IMR-90 (cell line): Measurements from ENCODE around the gene CALML4. TPM values are rescaled to one million over a fixed set of nuclear protein-coding genes. Genes with fewer than 3 reads are reported as not detected.

Experiments
- ATAC-seq: fragments of 200-7000 bp; cut with Tn5 transposase; 2 replicates; pipeline ENCODE4 v1.9.1; 2020; ENCODE audit warnings: low read depth, mild to moderate bottlenecking, moderate library complexity
- BruUV-seq: library from RNA; stranded (reverse); fragments of 400-500 nt; replicated peaks from 2 replicates; lab custom pipeline; 2021; lab: Mats Ljungman, UMichigan
- CTCF ChIA-PET: fragments of 300-600 bp; formaldehyde crosslinking; extraction: SDS; loops from one replicate; lab custom pipeline; 2021; ENCODE audit warnings: antibody characterized with exemption; lab: Yijun Ruan, JAX
- POLR2A ChIA-PET: fragments of 300-600 bp; sonication (Branson Sonifier 250); formaldehyde crosslinking; loops from one replicate; lab custom pipeline; 2022; ENCODE audit warnings: antibody characterized with exemption; ENCODE audit not compliant: unreplicated experiment; lab: Charles Lee
- DNase-seq: peaks from one replicate; pipeline ENCODE4 v3.0.0; 2013
- H2AFZ ChIP-seq: replicated peaks from 2 replicates; pipeline ENCODE3; 2013; ENCODE audit warnings: low read length, mild to moderate bottlenecking; ENCODE audit not compliant: poor library complexity
- H2AK5ac ChIP-seq: 2 replicates; pipeline ENCODE4 v1.6.1; 2013; ENCODE audit warnings: low read depth, low read length, inconsistent platforms
- H2AK9ac ChIP-seq: replicated peaks from 2 replicates; pipeline ENCODE3; 2013; ENCODE audit warnings: mild to moderate bottlenecking, low read depth, low read length, moderate library complexity; ENCODE audit not compliant: poor library complexity
- H2BK120ac ChIP-seq: 2 replicates; pipeline ENCODE4 v1.6.1; 2013; ENCODE audit warnings: low read depth, low read length, inconsistent platforms
- H2BK15ac ChIP-seq: 3 replicates; pipeline ENCODE4 v1.6.1; 2013; ENCODE audit warnings: low read depth, low read length, inconsistent platforms
- H2BK20ac ChIP-seq: 2 replicates; pipeline ENCODE4 v1.6.1; 2013; ENCODE audit warnings: low read depth, mild to moderate bottlenecking, inconsistent platforms, low read length, moderate library complexity
- H2BK5ac ChIP-seq: 2 replicates; pipeline ENCODE4 v1.6.1; 2013; ENCODE audit warnings: mild to moderate bottlenecking, low read depth, low read length, inconsistent platforms; ENCODE audit not compliant: poor library complexity, severe bottlenecking
- H3K14ac ChIP-seq: replicated peaks from 2 replicates; pipeline ENCODE4 v1.6.1; 2013; ENCODE audit warnings: low read depth, low read length, inconsistent platforms
- H3K18ac ChIP-seq: 2 replicates; pipeline ENCODE4 v1.6.1; 2013; ENCODE audit warnings: low read depth, low read length, control low read depth
- H3K23ac ChIP-seq: 2 replicates; pipeline ENCODE4 v1.6.1; 2013; ENCODE audit warnings: low read depth, low read length, inconsistent platforms
- H3K27ac ChIP-seq: 2 replicates; pipeline ENCODE4 v1.5.1; 2013; ENCODE audit warnings: mild to moderate bottlenecking, control low read depth, low read length; ENCODE audit not compliant: insufficient read depth
- H3K27me3 ChIP-seq: 2 replicates; pipeline ENCODE4 v1.6.1; 2013; ENCODE audit warnings: low read length; ENCODE audit not compliant: control insufficient read depth, insufficient read depth
- H3K36me3 ChIP-seq: 2 replicates; pipeline ENCODE4 v1.6.1; 2013; ENCODE audit warnings: low read length, mixed read lengths; ENCODE audit not compliant: control insufficient read depth, insufficient read depth
- H3K4ac ChIP-seq: 2 replicates; pipeline ENCODE4 v1.6.1; 2013; ENCODE audit warnings: low read depth, low read length, inconsistent platforms
- H3K4me1 ChIP-seq: 2 replicates; pipeline ENCODE4 v1.6.1; 2013; ENCODE audit warnings: low read length, mixed read lengths; ENCODE audit not compliant: control insufficient read depth, insufficient read depth
- H3K4me2 ChIP-seq: 2 replicates; pipeline ENCODE4 v1.6.1; 2013; ENCODE audit warnings: low read depth, mild to moderate bottlenecking, control low read depth, low read length, moderate library complexity
- H3K4me3 ChIP-seq: 2 replicates; pipeline ENCODE4 v1.5.1; 2013; ENCODE audit warnings: low read depth, mild to moderate bottlenecking, control low read depth, low read length, moderate library complexity; ENCODE audit not compliant: insufficient read depth
- H3K56ac ChIP-seq: 2 replicates; pipeline ENCODE4 v1.6.1; 2013; ENCODE audit warnings: low read length, inconsistent platforms; ENCODE audit not compliant: insufficient read depth; ENCODE audit errors: extremely low read depth
- H3K79me1 ChIP-seq, 2 experiments: 2 replicates each; pipeline ENCODE4 v1.6.1; 2013; ENCODE audit warnings: low read length in 2 of 2, inconsistent platforms in 1 of 2, low read depth in 1 of 2
- H3K9ac ChIP-seq: 2 replicates; pipeline ENCODE4 v1.6.1; 2013; ENCODE audit warnings: low read depth, low read length, control low read depth
- H3K9me1 ChIP-seq: 2 replicates; pipeline ENCODE4 v1.6.1; 2013; ENCODE audit warnings: low read length, inconsistent platforms; ENCODE audit not compliant: insufficient read depth
- H3K9me3 ChIP-seq: 2 replicates; pipeline ENCODE4 v1.6.1; 2013; ENCODE audit warnings: low read length; ENCODE audit not compliant: control insufficient read depth, insufficient read depth
- H4K20me1 ChIP-seq: 2 replicates; pipeline ENCODE4 v1.6.1; 2013; ENCODE audit warnings: low read length, inconsistent platforms; ENCODE audit not compliant: insufficient read depth
- H4K5ac ChIP-seq: 2 replicates; pipeline ENCODE4 v1.6.1; 2013; ENCODE audit warnings: mild to moderate bottlenecking, low read depth, low read length, control low read depth
- H4K8ac ChIP-seq, 2 experiments: 2 replicates each; pipeline ENCODE4 v1.6.1; 2013; ENCODE audit warnings: low read depth in 2 of 2, low read length in 2 of 2, control low read depth in 1 of 2, inconsistent platforms in 1 of 2
- H4K91ac ChIP-seq: 2 replicates; pipeline ENCODE4 v1.6.1; 2013; ENCODE audit warnings: low read depth, low read length, inconsistent platforms; ENCODE audit not compliant: insufficient read depth
- BHLHE40 ChIP-seq: fragments of 150-350 bp; IDR thresholded peaks from 2 replicates; pipeline ENCODE4 v1.6.1; 2016; ENCODE audit warnings: mild to moderate bottlenecking, low read depth, low read length
- CEBPB ChIP-seq: IDR thresholded peaks from 2 replicates; pipeline ENCODE4 v1.6.1; 2012; ENCODE audit warnings: low read depth, low read length, improper control_type of control experiment
- CHD1 ChIP-seq: IDR thresholded peaks from 2 replicates; pipeline ENCODE4 v1.6.1; 2012; ENCODE audit warnings: low read depth, low read length, improper control_type of control experiment
- ELK1 ChIP-seq: fragments of 150-350 bp; IDR thresholded peaks from 2 replicates; pipeline ENCODE4 v1.6.1; 2016; ENCODE audit warnings: low read depth, mild to moderate bottlenecking, low read length, moderate library complexity, borderline replicate concordance
- FOS ChIP-seq: fragments of 150-350 bp; IDR thresholded peaks from 2 replicates; pipeline ENCODE4 v1.6.1; 2016; ENCODE audit warnings: low read depth, low read length
- MAFK ChIP-seq: IDR thresholded peaks from 2 replicates; pipeline ENCODE4 v1.6.1; 2012; ENCODE audit warnings: low read depth, low read length, improper control_type of control experiment
- MAZ ChIP-seq: IDR thresholded peaks from 2 replicates; pipeline ENCODE4 v1.6.1; 2012; ENCODE audit warnings: low read depth, mild to moderate bottlenecking, low read length, improper control_type of control experiment, moderate library complexity, borderline replicate concordance
- MXI1 ChIP-seq: IDR thresholded peaks from 2 replicates; pipeline ENCODE4 v1.6.1; 2012; ENCODE audit warnings: low read depth, mild to moderate bottlenecking, low read length, moderate library complexity, borderline replicate concordance
- NFE2L2 ChIP-seq: fragments of 150-350 bp; IDR thresholded peaks from 2 replicates; pipeline ENCODE4 v1.6.1; 2016; ENCODE audit warnings: low read depth, mild to moderate bottlenecking, low read length
- POLR2A ChIP-seq: IDR thresholded peaks from 2 replicates; pipeline ENCODE4 v1.6.1; 2012; ENCODE audit warnings: mild to moderate bottlenecking, low read depth, low read length
- RAD21 ChIP-seq: IDR thresholded peaks from 2 replicates; pipeline ENCODE4 v1.6.1; 2012; ENCODE audit warnings: low read length, improper control_type of control experiment
- RCOR1 ChIP-seq: IDR thresholded peaks from 2 replicates; pipeline ENCODE4 v1.6.1; 2012; ENCODE audit warnings: mild to moderate bottlenecking, low read length, improper control_type of control experiment; ENCODE audit not compliant: insufficient replicate concordance
- RFX5 ChIP-seq: IDR thresholded peaks from 2 replicates; pipeline ENCODE4 v1.8.0; 2012; ENCODE audit warnings: low read depth, mild to moderate bottlenecking, low read length, moderate library complexity
- SMC3 ChIP-seq: fragments of 150-350 bp; IDR thresholded peaks from 2 replicates; pipeline ENCODE4 v1.6.1; 2016; ENCODE audit warnings: low read depth, mild to moderate bottlenecking, antibody characterized with exemption, low read length, moderate library complexity
- WGBS, 2 experiments: methylation state at CpG; one replicate each; pipeline versions ENCODE4 v1.1.5 to v1.1.7; 2013; ENCODE audit warnings: missing lambda C conversion rate in 2 of 2; ENCODE audit not compliant: insufficient read length in 1 of 2; ENCODE audit errors: extremely low coverage in 2 of 2; 5-methylcytosine and 5-hydroxymethylcytosine counted together
- dilution Hi-C: fragments of 300-500 bp; cut with HindIII; formaldehyde crosslinking; loops from one replicate; pipeline ENCODE4 v1.14.3; 2018; ENCODE audit warnings: low sequenced_read_pairs; ENCODE audit not compliant: unreplicated experiment
- in situ Hi-C: fragments of 300-500 bp; cut with MboI; formaldehyde crosslinking; loops from 3 replicates; pipeline ENCODE4 v1.14.3; 2019; ENCODE audit warnings: low sequenced_read_pairs, inconsistent platforms, mixed read lengths
- intact Hi-C: fragments of 100-400 bp; cut with micrococcal nuclease; formaldehyde crosslinking; loops from 2 replicates; pipeline ENCODE4 v1.10.0; 2022
- polyA plus RNA-seq, 3 experiments: library from polyadenylated mRNA; depleted of rRNA; stranded (reverse); fragments of >200 nt; gene quantifications; 2 replicates each; pipeline ENCODE4 v1.2.3, GENCODE V29; 2012; ENCODE audit warnings: low replicate concordance in 1 of 3
- total RNA-seq: library from RNA; depleted of rRNA; stranded (reverse); fragments of >200 nt; gene quantifications from 2 replicates; pipeline ENCODE4 v1.2.3, GENCODE V29; 2012
- TF ChIP-seq, protein P1 (sequence below): fragments of 150-350 bp; IDR thresholded peaks from 2 replicates; pipeline ENCODE4 v1.6.1; 2017; ENCODE audit warnings: mild to moderate bottlenecking, antibody characterized with exemption, low read length, low read depth
- TF ChIP-seq, protein P2 (sequence below): conservative IDR thresholded peaks from 2 replicates; pipeline ENCODE4 v1.5.1; 2012; ENCODE audit warnings: mild to moderate bottlenecking, low read depth, low read length, improper control_type of control experiment

The CALML4 gene
- total and polyA plus RNA-seq, 2 of the 4 experiments (the other 2 are of a cell fraction), result 0.36 to 1.3 TPM

- H3K4me1 ChIP-seq, result peaks cover 3% of the 10 kb centered on the region; the same call in 1 of the 2 replicates
- H3K9ac ChIP-seq, result no peak overlapping the region
- no peaks in the 10 kb centered on the region for H4K20me1 ChIP-seq
- no peak overlapping the region for H4K5ac ChIP-seq
- no peak overlapping the region for H3K4me3 ChIP-seq
- H3K36me3 ChIP-seq, result peaks cover 10% of the 10 kb centered on the region; the same call in 1 of the 2 replicates
- no peak overlapping the region for H3K4ac ChIP-seq
- H3K14ac ChIP-seq, result no peak overlapping the region
- H3K4me2 ChIP-seq, result no peak overlapping the region
- ChIA-PET CTCF (no interaction called here), POLR2A (interaction anchor here (0.6 kb wide), 1 partner anchor 11 kb away, joined by 3 read pairs; no protein-coding TSS in a partner anchor)
- TF ChIP-seq NFE2L2 (no peak), RFX5 (no peak), MXI1 (no peak), BHLHE40 (no peak), CEBPB (no peak), RAD21 (no peak), RCOR1 (no peak), FOS (no peak), CHD1 (no peak), POLR2A (no peak), SMC3 (no peak), MAZ (no peak), ELK1 (no peak), MAFK (no peak)
- TF ChIP-seq, protein P1, sequence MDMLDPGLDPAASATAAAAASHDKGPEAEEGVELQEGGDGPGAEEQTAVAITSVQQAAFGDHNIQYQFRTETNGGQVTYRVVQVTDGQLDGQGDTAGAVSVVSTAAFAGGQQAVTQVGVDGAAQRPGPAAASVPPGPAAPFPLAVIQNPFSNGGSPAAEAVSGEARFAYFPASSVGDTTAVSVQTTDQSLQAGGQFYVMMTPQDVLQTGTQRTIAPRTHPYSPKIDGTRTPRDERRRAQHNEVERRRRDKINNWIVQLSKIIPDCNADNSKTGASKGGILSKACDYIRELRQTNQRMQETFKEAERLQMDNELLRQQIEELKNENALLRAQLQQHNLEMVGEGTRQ, result no peak
- TF ChIP-seq, protein P2, sequence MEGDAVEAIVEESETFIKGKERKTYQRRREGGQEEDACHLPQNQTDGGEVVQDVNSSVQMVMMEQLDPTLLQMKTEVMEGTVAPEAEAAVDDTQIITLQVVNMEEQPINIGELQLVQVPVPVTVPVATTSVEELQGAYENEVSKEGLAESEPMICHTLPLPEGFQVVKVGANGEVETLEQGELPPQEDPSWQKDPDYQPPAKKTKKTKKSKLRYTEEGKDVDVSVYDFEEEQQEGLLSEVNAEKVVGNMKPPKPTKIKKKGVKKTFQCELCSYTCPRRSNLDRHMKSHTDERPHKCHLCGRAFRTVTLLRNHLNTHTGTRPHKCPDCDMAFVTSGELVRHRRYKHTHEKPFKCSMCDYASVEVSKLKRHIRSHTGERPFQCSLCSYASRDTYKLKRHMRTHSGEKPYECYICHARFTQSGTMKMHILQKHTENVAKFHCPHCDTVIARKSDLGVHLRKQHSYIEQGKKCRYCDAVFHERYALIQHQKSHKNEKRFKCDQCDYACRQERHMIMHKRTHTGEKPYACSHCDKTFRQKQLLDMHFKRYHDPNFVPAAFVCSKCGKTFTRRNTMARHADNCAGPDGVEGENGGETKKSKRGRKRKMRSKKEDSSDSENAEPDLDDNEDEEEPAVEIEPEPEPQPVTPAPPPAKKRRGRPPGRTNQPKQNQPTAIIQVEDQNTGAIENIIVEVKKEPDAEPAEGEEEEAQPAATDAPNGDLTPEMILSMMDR, result no peak
- no peak overlapping the region for H2AK9ac ChIP-seq
- no peak overlapping the region for H2BK5ac ChIP-seq
- peak; percentile 61 for ATAC-seq
- H3K9me3 ChIP-seq, result no peaks in the 10 kb centered on the region
- H2BK20ac ChIP-seq, result no peak overlapping the region
- no peak overlapping the region for H4K91ac ChIP-seq
- intact Hi-C loops, result no loop called here
- no peak overlapping the region for H2BK120ac ChIP-seq
- H2AFZ ChIP-seq, result no peak overlapping the region
- H2BK15ac ChIP-seq, result no peak overlapping the region
- DNase-seq, result peak; percentile 53
- H2AK5ac ChIP-seq, result no peak overlapping the region
- peaks cover 8 to 22% of the 10 kb centered on the region in 2 experiments; a peak in 3 of 4 replicates for H3K79me1 ChIP-seq
- no peaks in the 10 kb centered on the region for H3K9me1 ChIP-seq
- H3K18ac ChIP-seq, result no peak overlapping the region
- H3K27ac ChIP-seq, result no peak overlapping the region
- no peak overlapping the region for H4K8ac ChIP-seq
- H3K23ac ChIP-seq, result no peak overlapping the region
- no peak overlapping the region for H3K56ac ChIP-seq
- dilution Hi-C loops, result no loop called here
- WGBS, 2 experiments, result no CpG with 5 or more reads among the region's 1 CpG
- no TSS peak for BruUV-seq
- in situ Hi-C loops, result loop anchor here (10.0 kb wide), 1 partner anchor 286 kb away; no protein-coding TSS in a partner anchor
- H3K27me3 ChIP-seq, result no peaks in the 10 kb centered on the region
These were observed 53.9 kb downstream of the CALML4 start for GRCh38 chr15:68151277-68151676.
